Glutamatergic neuron (in vitro differentiated cells): Measurements from ENCODE around the gene FSTL1. TPM values are rescaled to one million over a fixed set of nuclear protein-coding genes. Genes with fewer than 3 reads are reported as not detected.
A peak's percentile ranks its signal among the peaks of the same experiment; 100 is the strongest.

ENCODE experiments used
- DNase-seq: peaks from one replicate; pipeline ENCODE4 v3.0.0; 2022
- H3K27ac Mint-ChIP-seq: one replicate; pipeline ENCODE4 v1.8.0; 2020; ENCODE audit warnings: mild to moderate bottlenecking, mixed read lengths, inconsistent platforms; ENCODE audit not compliant: unreplicated experiment
- H3K27me3 Mint-ChIP-seq: one replicate; pipeline ENCODE4 v1.8.0; 2020; ENCODE audit warnings: mild to moderate bottlenecking, moderate library complexity, mixed read lengths, inconsistent platforms; ENCODE audit not compliant: unreplicated experiment
- H3K36me3 Mint-ChIP-seq: one replicate; pipeline ENCODE4 v1.8.0; 2020; ENCODE audit warnings: mild to moderate bottlenecking, mixed read lengths, inconsistent platforms; ENCODE audit not compliant: unreplicated experiment
- H3K4me1 Mint-ChIP-seq: one replicate; pipeline ENCODE4 v1.8.0; 2020; ENCODE audit warnings: mild to moderate bottlenecking, low read depth, mixed read lengths, inconsistent platforms; ENCODE audit not compliant: unreplicated experiment
- H3K4me3 Mint-ChIP-seq: one replicate; pipeline ENCODE4 v1.8.0; 2020; ENCODE audit warnings: mild to moderate bottlenecking, mixed read lengths, inconsistent platforms; ENCODE audit not compliant: unreplicated experiment
- H3K9me3 Mint-ChIP-seq: one replicate; pipeline ENCODE4 v1.8.0; 2020; ENCODE audit warnings: mild to moderate bottlenecking, moderate library complexity, mixed read lengths, inconsistent platforms; ENCODE audit not compliant: unreplicated experiment
- total RNA-seq: library from RNA; stranded (reverse); fragmentation: NEBNext Ultra II Directional; extraction: Animal tissue kit (Norgen Biotek cat#: 25700); gene quantifications from one replicate; pipeline ENCODE4 v1.2.1, GENCODE V29; 2021; ENCODE audit not compliant: unreplicated experiment
- TF ChIP-seq, protein P1 (sequence below): fragments of 200-600 bp; sonication (generic); IDR thresholded peaks from one replicate; pipeline ENCODE4 v1.5.0; 2021; ENCODE audit not compliant: partially characterized antibody, unreplicated experiment

Gene FSTL1
- total RNA-seq, 1 donor from 2014 or later, result 206 TPM

DNA sequence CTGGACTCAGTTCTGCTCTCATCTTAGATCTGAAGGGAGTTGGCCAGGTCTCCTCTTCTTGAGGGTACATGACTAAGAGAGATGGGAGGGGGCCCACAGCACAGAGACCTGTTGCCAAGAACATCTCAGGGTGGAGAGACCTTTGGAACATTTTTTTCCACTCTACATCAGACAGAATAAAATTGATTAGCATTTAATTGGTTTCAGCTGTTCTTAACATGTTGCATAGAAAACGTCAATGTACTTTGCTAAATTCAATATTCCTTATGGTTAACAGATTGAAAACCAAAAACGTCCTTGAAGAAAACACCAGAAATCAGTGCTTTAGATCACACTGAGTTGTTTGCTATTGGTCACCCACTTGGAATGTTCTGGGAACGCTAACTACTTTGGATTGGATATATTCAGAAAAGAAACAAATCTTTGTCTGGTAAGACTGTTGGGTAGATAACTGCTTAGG, 36.4 kb upstream of the FSTL1 start:
- no peak for DNase-seq
- H3K4me3 Mint-ChIP-seq, result no peak overlapping the region
- peak overlapping the region; percentile 17 for H3K27ac Mint-ChIP-seq
- H3K27me3 Mint-ChIP-seq, result peaks cover 1% of the 10 kb centered on the region
- peaks cover 28% of the 10 kb centered on the region for H3K4me1 Mint-ChIP-seq
- H3K9me3 Mint-ChIP-seq, result no peaks in the 10 kb centered on the region
- H3K36me3 Mint-ChIP-seq, result no peaks in the 10 kb centered on the region
- TF ChIP-seq, protein P1, sequence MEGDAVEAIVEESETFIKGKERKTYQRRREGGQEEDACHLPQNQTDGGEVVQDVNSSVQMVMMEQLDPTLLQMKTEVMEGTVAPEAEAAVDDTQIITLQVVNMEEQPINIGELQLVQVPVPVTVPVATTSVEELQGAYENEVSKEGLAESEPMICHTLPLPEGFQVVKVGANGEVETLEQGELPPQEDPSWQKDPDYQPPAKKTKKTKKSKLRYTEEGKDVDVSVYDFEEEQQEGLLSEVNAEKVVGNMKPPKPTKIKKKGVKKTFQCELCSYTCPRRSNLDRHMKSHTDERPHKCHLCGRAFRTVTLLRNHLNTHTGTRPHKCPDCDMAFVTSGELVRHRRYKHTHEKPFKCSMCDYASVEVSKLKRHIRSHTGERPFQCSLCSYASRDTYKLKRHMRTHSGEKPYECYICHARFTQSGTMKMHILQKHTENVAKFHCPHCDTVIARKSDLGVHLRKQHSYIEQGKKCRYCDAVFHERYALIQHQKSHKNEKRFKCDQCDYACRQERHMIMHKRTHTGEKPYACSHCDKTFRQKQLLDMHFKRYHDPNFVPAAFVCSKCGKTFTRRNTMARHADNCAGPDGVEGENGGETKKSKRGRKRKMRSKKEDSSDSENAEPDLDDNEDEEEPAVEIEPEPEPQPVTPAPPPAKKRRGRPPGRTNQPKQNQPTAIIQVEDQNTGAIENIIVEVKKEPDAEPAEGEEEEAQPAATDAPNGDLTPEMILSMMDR, result no peak

- peaks cover 1% of the 10 kb centered on the region for H3K27me3 Mint-ChIP-seq
- TF ChIP-seq, protein P1, result no peak
- H3K9me3 Mint-ChIP-seq, result no peaks in the 10 kb centered on the region
- no peak for DNase-seq
- peaks cover 16% of the 10 kb centered on the region for H3K4me1 Mint-ChIP-seq
- H3K36me3 Mint-ChIP-seq, result no peaks in the 10 kb centered on the region
- no peak overlapping the region for H3K4me3 Mint-ChIP-seq
- H3K27ac Mint-ChIP-seq, result no peak overlapping the region
Measured at GRCh38 chr3:120481081-120481480, 30.3 kb upstream of the FSTL1 start.

- TF ChIP-seq, protein P1, result no peak
- peaks cover 4% of the 10 kb centered on the region for H3K4me1 Mint-ChIP-seq
- DNase-seq, result no peak
- H3K27me3 Mint-ChIP-seq, result no peaks in the 10 kb centered on the region
- no peak overlapping the region for H3K27ac Mint-ChIP-seq
- H3K36me3 Mint-ChIP-seq, result no peaks in the 10 kb centered on the region
- H3K4me3 Mint-ChIP-seq, result no peak overlapping the region
- H3K9me3 Mint-ChIP-seq, result peaks cover under 1% of the 10 kb centered on the region
Measured at GRCh38 chr3:120477781-120478180, 27.0 kb upstream of the FSTL1 start.

- peaks cover 4% of the 10 kb centered on the region for H3K4me1 Mint-ChIP-seq
- no peaks in the 10 kb centered on the region for H3K36me3 Mint-ChIP-seq
- H3K4me3 Mint-ChIP-seq, result no peak overlapping the region
- H3K27me3 Mint-ChIP-seq, result no peaks in the 10 kb centered on the region
- no peak overlapping the region for H3K27ac Mint-ChIP-seq
- H3K9me3 Mint-ChIP-seq, result peaks cover 2% of the 10 kb centered on the region
- no peak for DNase-seq
- TF ChIP-seq, protein P1, result no peak
Measured at GRCh38 chr3:120475722-120476377, 25.1 kb upstream of the FSTL1 start.

- H3K36me3 Mint-ChIP-seq, result no peaks in the 10 kb centered on the region
- TF ChIP-seq, protein P1, result no peak
- H3K27me3 Mint-ChIP-seq, result no peaks in the 10 kb centered on the region
- no peak overlapping the region for H3K27ac Mint-ChIP-seq
- no peak overlapping the region for H3K4me3 Mint-ChIP-seq
- peaks cover 4% of the 10 kb centered on the region for H3K4me1 Mint-ChIP-seq
- no peak for DNase-seq
- H3K9me3 Mint-ChIP-seq, result peaks cover 2% of the 10 kb centered on the region
Measured at GRCh38 chr3:120473896-120474675, 23.3 kb upstream of the FSTL1 start.
